NCI-H146 treated with DMSO at 0.1 percent for 48 hours (cell line): ENCODE measurements around the gene PTMS.

Experiments
- DNase-seq: peaks from one replicate; lab custom pipeline; 2025; ENCODE audit not compliant: unreplicated experiment; lab: John Stamatoyannopoulos, UW

The PTMS gene

GRCh38 chr12:6752167-6752920 is 13.8 kb upstream of the PTMS start:
- DNase-seq, result peak; percentile 63

- peak; percentile 99 for DNase-seq
These were observed 13.0 kb upstream of the PTMS start, which contains the start of gene MLF2 for GRCh38 chr12:6752921-6753771. TSS of gene MLF2 (minus strand) at chr12:6753141. CDS start at chr12:6752334, 807 bp downstream.

- no peak for DNase-seq
These were observed 12.3 kb upstream of the PTMS start for GRCh38 chr12:6753772-6754356.

GRCh38 chr12:6754411-6754810 is 11.8 kb upstream of the PTMS start:
- DNase-seq, result no peak

- no peak for DNase-seq
These were observed 9.0 kb upstream of the PTMS start for GRCh38 chr12:6757028-6757690.

GRCh38 chr12:6758506-6759095 is 7.6 kb upstream of the PTMS start:
- DNase-seq, result no peak

GRCh38 chr12:6759741-6760140 is 6.4 kb upstream of the PTMS start:
- no peak for DNase-seq

- DNase-seq, result no peak
These were observed 2.8 kb upstream of the PTMS start for GRCh38 chr12:6763380-6763779.

- peak; percentile 100 for DNase-seq
These were observed 1.9 kb upstream of the PTMS start for GRCh38 chr12:6764011-6764828.

- DNase-seq, result peak; percentile 94
These were observed 1.0 kb upstream of the PTMS start for GRCh38 chr12:6765048-6765633.

- peak; percentile 45 for DNase-seq
These were observed 637 bp downstream of the PTMS start for GRCh38 chr12:6766651-6767349.

GRCh38 chr12:6767353-6768319 is 1.5 kb downstream of the PTMS start:
- no peak for DNase-seq

- DNase-seq, result no peak
These were observed 2.3 kb downstream of the PTMS start for GRCh38 chr12:6768437-6768914.

GRCh38 chr12:6768990-6769389 is 2.8 kb downstream of the PTMS start:
- DNase-seq, result no peak

GRCh38 chr12:6769666-6770065 is 3.5 kb downstream of the PTMS start:
- no peak for DNase-seq

GRCh38 chr12:6770094-6770493 is 3.9 kb downstream of the PTMS start:
- no peak for DNase-seq

GRCh38 chr12:6770600-6770999 is 4.4 kb downstream of the PTMS start:
- no peak for DNase-seq

- DNase-seq, result no peak
These were observed 4.9 kb downstream of the PTMS start for GRCh38 chr12:6771091-6771495.
